Measurements from ENCODE around the gene NAV2.

The NAV2 gene

DNA sequence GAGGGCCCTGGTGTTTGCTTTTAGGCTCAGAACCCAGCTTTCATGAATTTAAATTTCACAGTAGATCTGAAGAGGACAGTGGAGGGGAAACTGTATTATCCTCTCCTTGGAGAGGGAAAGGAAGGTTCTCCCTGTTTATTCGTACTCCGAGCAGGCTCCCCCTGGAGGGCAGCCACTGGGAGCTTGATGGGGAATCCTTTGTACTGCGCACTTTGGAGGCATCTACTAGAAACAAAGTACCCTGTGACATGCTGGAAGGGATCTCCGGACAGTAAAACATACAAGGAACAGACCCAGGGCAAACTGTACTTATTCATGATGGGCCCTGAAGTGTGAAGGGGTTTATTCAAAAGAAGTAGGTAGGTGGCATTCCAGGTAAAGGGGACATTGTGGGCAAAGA is 27.2 kb downstream of the NAV2 start:
- no peaks in the 10 kb centered on the region for H3K4me1 ChIP-seq (ENCODE audit: control insufficient read depth, insufficient read depth, low read length)
- H3K9ac ChIP-seq (ENCODE audit: low read length): no peak overlapping the region
- no peaks in the 10 kb centered on the region for H3K9me3 ChIP-seq (ENCODE audit: control insufficient read depth, low read length)
- H3K4me3 ChIP-seq (ENCODE audit: low read length): no peak overlapping the region
- H3K36me3 ChIP-seq (ENCODE audit: control insufficient read depth, insufficient read depth, low read length): no peaks in the 10 kb centered on the region
- no peaks in the 10 kb centered on the region for H3K27me3 ChIP-seq (ENCODE audit: control insufficient read depth, insufficient read depth, low read length)

DNA sequence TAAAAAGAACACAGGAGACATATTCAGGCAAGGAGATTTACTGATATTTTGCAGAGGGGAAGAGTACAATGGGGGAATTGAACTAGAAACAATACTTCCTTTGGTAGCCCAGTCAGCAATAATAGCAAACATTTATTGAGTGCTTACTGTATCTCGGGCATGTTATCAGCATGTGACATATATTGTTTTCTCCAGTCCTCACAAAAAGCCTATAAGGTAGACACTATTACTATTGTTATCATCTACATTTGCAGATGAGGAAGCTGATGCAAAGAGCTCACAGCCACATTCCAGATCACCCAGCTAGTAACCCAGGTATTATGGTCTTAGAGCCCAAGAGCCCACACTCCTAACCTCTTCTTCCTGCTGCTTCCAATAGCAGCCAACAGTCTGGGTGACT is 27.9 kb downstream of the NAV2 start:
- no peaks in the 10 kb centered on the region for H3K9me3 ChIP-seq (ENCODE audit: control insufficient read depth, low read length)
- no peak overlapping the region for H3K4me3 ChIP-seq (ENCODE audit: low read length)
- no peaks in the 10 kb centered on the region for H3K36me3 ChIP-seq (ENCODE audit: control insufficient read depth, insufficient read depth, low read length)
- H3K27me3 ChIP-seq (ENCODE audit: control insufficient read depth, insufficient read depth, low read length): no peaks in the 10 kb centered on the region
- H3K9ac ChIP-seq (ENCODE audit: low read length): no peak overlapping the region
- H3K4me1 ChIP-seq (ENCODE audit: control insufficient read depth, insufficient read depth, low read length): no peaks in the 10 kb centered on the region

DNA sequence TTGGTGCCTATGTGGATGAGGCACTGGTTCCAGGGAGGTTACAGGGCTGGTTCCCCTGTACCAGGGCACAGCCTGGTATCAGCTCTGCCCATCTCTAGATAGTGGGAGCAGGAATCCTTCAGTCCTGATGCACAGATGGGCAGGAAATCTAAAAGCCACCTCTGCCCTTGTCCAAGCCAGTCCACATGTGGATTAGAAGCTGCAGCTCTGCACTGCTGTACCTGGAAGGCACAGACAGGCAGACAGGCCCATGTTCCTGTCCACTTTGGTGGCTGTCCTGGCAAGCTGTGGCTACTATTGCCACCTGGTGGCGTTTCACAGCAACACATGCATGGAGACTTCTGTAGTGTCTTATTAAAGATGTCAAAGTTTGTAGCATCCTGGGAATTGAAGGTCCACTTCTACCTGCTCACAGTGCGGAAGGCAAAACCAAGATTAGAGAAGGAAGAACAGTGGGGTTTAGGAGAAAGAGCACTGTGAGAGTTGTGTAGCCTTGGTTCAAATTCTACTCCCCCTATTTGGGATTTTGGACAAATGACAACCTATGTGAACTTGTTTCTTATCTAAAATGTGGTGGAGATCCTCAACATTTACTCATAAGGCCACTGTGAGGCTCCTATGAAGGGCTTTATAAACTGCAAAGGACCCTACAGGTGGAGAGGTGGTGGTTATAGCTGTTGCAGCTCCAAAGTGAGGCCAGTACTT is 30.1 kb downstream of the NAV2 start:
- no peaks in the 10 kb centered on the region for H3K36me3 ChIP-seq (ENCODE audit: control insufficient read depth, insufficient read depth, low read length)
- H3K9ac ChIP-seq (ENCODE audit: low read length): no peak overlapping the region
- no peaks in the 10 kb centered on the region for H3K4me1 ChIP-seq (ENCODE audit: control insufficient read depth, insufficient read depth, low read length)
- H3K9me3 ChIP-seq (ENCODE audit: control insufficient read depth, low read length): no peaks in the 10 kb centered on the region
- no peaks in the 10 kb centered on the region for H3K27me3 ChIP-seq (ENCODE audit: control insufficient read depth, insufficient read depth, low read length)
- H3K4me3 ChIP-seq (ENCODE audit: low read length): no peak overlapping the region

DNA sequence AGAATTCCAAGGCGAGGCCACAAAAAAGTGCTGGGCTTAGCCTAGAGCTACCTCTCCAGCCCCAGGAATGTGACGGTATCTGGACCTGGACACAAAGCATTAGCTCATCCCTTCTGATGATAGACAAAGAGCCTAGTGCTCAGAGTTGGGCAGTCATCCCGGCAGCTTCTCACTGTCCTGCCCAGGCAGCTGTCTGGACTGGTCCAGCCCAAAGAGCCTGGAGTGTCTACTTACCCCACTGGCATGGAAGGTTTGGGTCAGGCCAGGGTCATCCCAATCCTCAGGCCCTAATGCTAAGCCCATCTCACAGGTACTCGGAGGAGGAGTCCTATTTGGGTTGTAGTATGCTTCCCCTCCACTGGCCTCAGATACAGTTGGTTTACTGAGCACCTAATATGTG is 31.0 kb downstream of the NAV2 start:
- H3K9ac ChIP-seq (ENCODE audit: low read length): no peak overlapping the region
- H3K4me1 ChIP-seq (ENCODE audit: control insufficient read depth, insufficient read depth, low read length): no peaks in the 10 kb centered on the region
- H3K36me3 ChIP-seq (ENCODE audit: control insufficient read depth, insufficient read depth, low read length): no peaks in the 10 kb centered on the region
- H3K9me3 ChIP-seq (ENCODE audit: control insufficient read depth, low read length): no peaks in the 10 kb centered on the region
- H3K27me3 ChIP-seq (ENCODE audit: control insufficient read depth, insufficient read depth, low read length): no peaks in the 10 kb centered on the region
- no peak overlapping the region for H3K4me3 ChIP-seq (ENCODE audit: low read length)

DNA sequence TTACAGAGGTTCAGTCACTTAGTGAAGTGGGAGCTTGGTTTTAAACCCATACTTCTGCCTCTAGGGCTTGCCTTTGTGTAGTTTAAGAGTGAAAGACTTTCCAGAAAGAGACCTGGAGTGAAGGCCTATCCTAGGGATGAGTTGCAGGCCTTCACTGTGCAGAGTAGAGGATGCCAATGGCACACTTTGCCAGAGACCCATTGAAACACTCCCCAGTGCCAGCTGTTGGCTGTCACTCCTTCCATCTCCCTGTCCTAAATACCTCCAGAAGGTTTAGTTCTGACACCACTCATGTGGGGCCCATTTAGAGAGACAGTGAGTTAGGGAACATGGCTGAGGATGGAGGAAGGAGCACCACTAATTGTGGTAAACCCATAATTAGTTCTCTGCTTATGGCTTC is 31.5 kb downstream of the NAV2 start:
- Histone ChIP-seq H3K4me1 (ENCODE audit: control insufficient read depth, insufficient read depth, low read length) (no peaks in the 10 kb centered on the region), H3K9ac (ENCODE audit: low read length) (no peak overlapping the region), H3K36me3 (ENCODE audit: control insufficient read depth, insufficient read depth, low read length) (no peaks in the 10 kb centered on the region), H3K27me3 (ENCODE audit: control insufficient read depth, insufficient read depth, low read length) (no peaks in the 10 kb centered on the region), H3K4me3 (ENCODE audit: low read length) (no peak overlapping the region), H3K9me3 (ENCODE audit: control insufficient read depth, low read length) (no peaks in the 10 kb centered on the region)

DNA sequence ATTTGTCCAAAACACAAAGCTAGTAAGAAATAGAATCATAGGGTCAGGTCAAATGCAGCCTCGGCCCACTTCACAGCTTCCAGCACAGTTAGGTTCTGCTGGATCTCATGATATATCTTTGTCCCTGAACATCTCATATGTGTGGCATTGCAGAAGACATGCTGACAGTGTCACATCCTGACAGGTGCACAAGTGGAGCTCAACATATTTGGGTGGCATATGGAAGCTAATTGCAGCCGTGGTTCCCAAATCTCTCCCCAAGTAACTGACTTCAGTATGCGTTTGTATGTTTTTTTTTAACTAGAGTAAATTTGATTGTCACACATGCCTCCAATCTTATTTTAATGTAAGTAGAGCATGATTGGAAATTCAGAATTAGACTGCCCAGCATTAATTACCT is 33.4 kb downstream of the NAV2 start:
- Histone ChIP-seq H3K36me3 (ENCODE audit: control insufficient read depth, insufficient read depth, low read length) (no peaks in the 10 kb centered on the region), H3K27me3 (ENCODE audit: control insufficient read depth, insufficient read depth, low read length) (no peaks in the 10 kb centered on the region), H3K9me3 (ENCODE audit: control insufficient read depth, low read length) (no peaks in the 10 kb centered on the region), H3K4me1 (ENCODE audit: control insufficient read depth, insufficient read depth, low read length) (no peaks in the 10 kb centered on the region), H3K9ac (ENCODE audit: low read length) (no peak overlapping the region), H3K4me3 (ENCODE audit: low read length) (no peak overlapping the region)

DNA sequence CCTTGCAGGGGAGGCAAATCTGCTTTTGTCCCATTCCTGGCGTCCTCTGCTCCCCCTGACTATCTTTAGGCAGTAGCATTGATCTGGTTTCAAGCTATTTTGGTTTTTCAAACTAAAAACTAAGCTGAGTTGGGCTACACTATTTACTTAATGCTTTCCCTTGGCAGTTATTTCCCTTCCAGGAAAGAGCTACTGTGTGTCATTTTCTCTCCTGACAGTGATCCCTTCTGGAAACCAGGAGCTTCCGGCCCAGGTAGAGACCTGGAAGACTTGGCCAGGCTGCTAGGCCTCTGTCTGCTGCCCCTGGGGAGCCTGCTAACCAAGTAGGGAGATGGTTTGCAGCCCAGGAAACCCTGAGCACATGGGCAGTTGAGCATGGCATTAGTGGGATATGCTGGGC is 35.0 kb downstream of the NAV2 start:
- H3K9ac ChIP-seq (ENCODE audit: low read length): no peak overlapping the region
- no peaks in the 10 kb centered on the region for H3K9me3 ChIP-seq (ENCODE audit: control insufficient read depth, low read length)
- no peak overlapping the region for H3K4me3 ChIP-seq (ENCODE audit: low read length)
- no peaks in the 10 kb centered on the region for H3K27me3 ChIP-seq (ENCODE audit: control insufficient read depth, insufficient read depth, low read length)
- H3K36me3 ChIP-seq (ENCODE audit: control insufficient read depth, insufficient read depth, low read length): no peaks in the 10 kb centered on the region
- no peaks in the 10 kb centered on the region for H3K4me1 ChIP-seq (ENCODE audit: control insufficient read depth, insufficient read depth, low read length)

DNA sequence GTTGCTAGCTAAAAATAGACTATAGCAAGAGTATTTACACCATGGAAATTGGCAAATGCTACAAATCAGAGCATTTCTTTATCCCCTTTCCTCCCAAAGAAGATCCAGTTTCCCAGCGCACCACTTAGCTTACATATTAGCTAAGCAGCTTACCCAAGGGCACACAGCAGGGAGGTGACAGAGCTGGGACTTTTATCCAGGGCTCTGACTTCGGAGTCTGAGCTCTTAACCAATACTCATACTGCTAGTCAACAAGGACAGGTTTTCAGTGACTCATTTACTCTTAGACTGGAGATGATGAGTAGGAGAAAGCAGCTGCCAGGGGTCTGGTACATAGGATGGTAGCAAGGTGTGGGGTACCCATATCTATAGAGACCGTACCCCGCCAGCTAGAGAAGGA is 38.4 kb downstream of the NAV2 start:
- H3K4me1 ChIP-seq (ENCODE audit: control insufficient read depth, insufficient read depth, low read length): peaks cover 18% of the 10 kb centered on the region
- no peaks in the 10 kb centered on the region for H3K9me3 ChIP-seq (ENCODE audit: control insufficient read depth, low read length)
- no peaks in the 10 kb centered on the region for H3K27me3 ChIP-seq (ENCODE audit: control insufficient read depth, insufficient read depth, low read length)
- H3K36me3 ChIP-seq (ENCODE audit: control insufficient read depth, insufficient read depth, low read length): no peaks in the 10 kb centered on the region
- no peak overlapping the region for H3K4me3 ChIP-seq (ENCODE audit: low read length)
- H3K9ac ChIP-seq (ENCODE audit: low read length): no peak overlapping the region

DNA sequence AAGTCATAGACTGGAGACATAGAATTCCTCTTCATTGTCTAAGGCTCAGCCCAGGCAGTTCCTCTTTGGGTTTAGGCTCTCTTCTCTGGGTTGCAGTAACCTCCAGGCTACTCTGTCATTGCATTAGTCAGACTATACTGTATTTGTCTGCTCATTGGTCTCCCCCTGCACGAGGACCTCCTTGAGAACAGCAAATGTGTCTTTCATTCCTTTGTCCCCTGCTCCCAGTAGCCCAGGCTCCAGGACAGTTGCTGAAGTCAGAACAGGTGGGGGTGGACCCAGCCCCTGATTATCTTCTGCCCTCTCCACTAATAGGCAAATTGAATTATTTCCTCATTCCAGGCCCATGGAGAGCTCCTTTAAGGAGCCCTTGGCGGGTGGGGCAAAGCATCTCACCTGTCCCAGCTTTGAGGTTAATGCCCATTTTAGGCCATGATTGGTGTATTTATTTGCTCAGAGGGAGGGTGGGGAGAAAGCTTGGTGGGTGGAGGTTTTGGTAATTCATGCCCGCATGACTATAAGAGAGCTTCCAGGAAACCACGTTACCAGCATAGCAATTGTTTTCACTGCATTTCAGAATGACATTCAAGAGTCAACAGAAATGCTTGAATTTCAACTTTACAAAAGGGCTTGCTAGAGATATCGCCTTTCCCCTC is 40.9 kb downstream of the NAV2 start:
- no peaks in the 10 kb centered on the region for H3K27me3 ChIP-seq (ENCODE audit: control insufficient read depth, insufficient read depth, low read length)
- no peak overlapping the region for H3K9ac ChIP-seq (ENCODE audit: low read length)
- H3K36me3 ChIP-seq (ENCODE audit: control insufficient read depth, insufficient read depth, low read length): no peaks in the 10 kb centered on the region
- no peaks in the 10 kb centered on the region for H3K9me3 ChIP-seq (ENCODE audit: control insufficient read depth, low read length)
- peaks cover 18% of the 10 kb centered on the region for H3K4me1 ChIP-seq (ENCODE audit: control insufficient read depth, insufficient read depth, low read length)
- H3K4me3 ChIP-seq (ENCODE audit: low read length): no peak overlapping the region

DNA sequence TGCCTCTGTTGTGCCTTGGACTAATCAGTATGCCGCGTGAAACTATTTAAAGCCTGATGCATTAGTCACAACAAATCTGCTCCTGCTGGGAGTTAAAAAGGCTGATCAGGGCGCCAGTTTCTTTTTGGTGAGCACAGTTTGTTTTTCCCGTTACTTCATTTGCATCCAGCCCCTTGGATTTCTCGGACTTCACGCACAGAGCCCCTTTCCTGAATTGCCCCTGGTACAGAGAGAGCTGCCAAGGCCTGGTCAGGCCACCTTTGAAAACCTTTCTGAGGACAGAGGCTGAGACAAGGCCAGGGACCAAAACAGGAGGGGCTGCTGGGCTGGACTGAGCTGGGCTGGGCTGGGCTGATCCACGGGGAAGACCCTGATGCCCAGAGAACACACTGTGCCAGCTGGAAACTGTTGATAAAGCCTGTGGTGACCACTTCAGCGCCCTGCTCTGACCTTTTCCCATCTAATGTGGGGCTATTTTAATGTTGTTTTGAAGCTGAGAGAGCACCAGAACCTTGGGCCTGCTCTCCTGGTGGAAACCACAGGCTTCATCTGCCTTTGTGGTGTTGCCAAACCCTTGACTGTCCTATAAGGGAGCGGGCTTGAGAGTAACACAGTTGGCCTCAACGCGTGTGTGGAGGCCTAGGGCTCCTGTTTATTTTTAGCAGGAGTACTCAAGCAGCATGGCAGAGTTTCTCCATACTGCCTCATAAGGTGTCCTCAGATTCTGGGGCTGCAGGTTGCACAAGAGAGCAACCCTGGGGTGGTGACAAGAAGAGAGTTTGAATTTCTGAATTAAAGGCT is 44.2 kb downstream of the NAV2 start:
- H3K9ac ChIP-seq (ENCODE audit: low read length): no peak overlapping the region
- H3K4me1 ChIP-seq (ENCODE audit: control insufficient read depth, insufficient read depth, low read length): peaks cover 18% of the 10 kb centered on the region
- no peak overlapping the region for H3K4me3 ChIP-seq (ENCODE audit: low read length)
- H3K9me3 ChIP-seq (ENCODE audit: control insufficient read depth, low read length): no peaks in the 10 kb centered on the region
- no peaks in the 10 kb centered on the region for H3K36me3 ChIP-seq (ENCODE audit: control insufficient read depth, insufficient read depth, low read length)
- H3K27me3 ChIP-seq (ENCODE audit: control insufficient read depth, insufficient read depth, low read length): no peaks in the 10 kb centered on the region

DNA sequence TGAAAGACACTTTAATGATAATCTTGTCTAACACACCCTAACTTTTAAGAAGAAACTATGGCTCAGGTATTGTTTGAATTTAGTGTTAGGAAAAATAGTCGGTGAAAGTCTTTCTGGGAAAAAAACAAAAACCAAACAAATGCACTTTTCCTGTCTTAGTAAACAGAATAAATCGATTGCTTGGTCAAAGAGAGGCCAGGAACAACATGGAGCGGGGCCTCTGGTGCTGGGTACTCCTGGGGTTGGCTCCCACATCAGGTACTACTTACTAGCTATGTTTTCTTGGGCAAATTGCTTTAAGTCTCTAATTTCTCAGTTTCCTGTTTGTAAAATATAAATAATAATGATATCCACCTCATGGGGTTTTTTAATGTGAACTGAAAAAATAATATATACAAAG is 46.8 kb downstream of the NAV2 start:
- Histone ChIP-seq H3K4me3 (ENCODE audit: low read length) (no peak overlapping the region), H3K9ac (ENCODE audit: low read length) (no peak overlapping the region), H3K4me1 (ENCODE audit: control insufficient read depth, insufficient read depth, low read length) (peaks cover 4% of the 10 kb centered on the region), H3K36me3 (ENCODE audit: control insufficient read depth, insufficient read depth, low read length) (no peaks in the 10 kb centered on the region), H3K9me3 (ENCODE audit: control insufficient read depth, low read length) (no peaks in the 10 kb centered on the region), H3K27me3 (ENCODE audit: control insufficient read depth, insufficient read depth, low read length) (no peaks in the 10 kb centered on the region)

DNA sequence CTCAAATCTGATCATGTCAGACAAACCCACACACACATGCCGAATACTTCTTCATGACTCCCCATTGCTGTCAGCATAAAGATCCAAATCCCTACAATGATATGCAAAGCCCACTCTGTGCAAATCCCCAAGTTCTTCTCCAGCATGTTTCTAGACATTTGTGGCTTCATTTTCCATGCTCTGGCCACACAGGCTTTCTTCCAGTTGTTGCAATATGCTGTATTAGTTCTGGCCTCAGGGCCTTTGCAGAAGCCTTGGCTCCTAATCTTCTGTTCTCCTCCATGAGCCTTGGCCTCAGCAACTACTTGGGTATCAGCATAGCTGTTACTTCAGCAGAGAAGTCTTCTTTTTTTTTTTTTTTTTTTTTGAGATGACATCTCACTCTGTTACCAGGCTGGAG is 49.6 kb downstream of the NAV2 start:
- Histone ChIP-seq H3K9ac (ENCODE audit: low read length) (no peak overlapping the region), H3K9me3 (ENCODE audit: control insufficient read depth, low read length) (no peaks in the 10 kb centered on the region), H3K4me1 (ENCODE audit: control insufficient read depth, insufficient read depth, low read length) (no peaks in the 10 kb centered on the region), H3K4me3 (ENCODE audit: low read length) (no peak overlapping the region), H3K36me3 (ENCODE audit: control insufficient read depth, insufficient read depth, low read length) (no peaks in the 10 kb centered on the region), H3K27me3 (ENCODE audit: control insufficient read depth, insufficient read depth, low read length) (no peaks in the 10 kb centered on the region)
